ENCODE data around the gene OPRM1.

OPRM1 gene

DNA sequence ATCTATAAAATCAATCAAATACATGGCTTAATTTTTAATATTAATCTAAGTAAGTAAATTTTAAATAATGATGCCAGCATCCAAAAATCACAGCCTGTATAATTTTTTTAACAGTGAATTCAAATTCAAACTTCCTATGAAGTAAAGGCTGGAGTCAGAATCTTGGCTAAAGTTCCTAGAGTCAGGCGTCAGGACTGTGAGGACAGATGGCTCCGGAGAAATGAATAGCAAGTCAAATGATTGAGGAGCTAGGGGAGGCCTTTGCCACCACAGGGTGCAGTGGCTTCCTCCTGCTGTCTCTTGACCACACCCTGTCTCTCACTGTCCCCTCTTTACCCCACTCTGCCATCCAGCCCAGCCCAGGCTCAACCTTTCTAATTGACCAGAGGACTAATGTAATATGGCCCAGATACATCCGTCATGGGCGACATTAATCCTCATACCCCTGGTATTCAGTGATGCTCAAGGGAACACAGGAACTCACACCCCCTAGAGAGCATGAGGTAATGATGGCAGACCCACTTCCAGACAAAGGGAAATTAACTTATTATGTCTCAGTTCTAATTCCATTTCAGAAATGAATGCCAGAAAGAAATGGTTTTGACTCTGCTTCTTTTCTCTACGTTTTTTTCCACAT is 53.4 kb downstream of the OPRM1 start:
- H3K36me3 ChIP-seq (ENCODE audit: control insufficient read depth, insufficient read depth, low read length): no peaks in the 10 kb centered on the region
- peaks cover 3% of the 10 kb centered on the region for H3K27me3 ChIP-seq (ENCODE audit: control insufficient read depth, insufficient read depth, low read length)
- no peaks in the 10 kb centered on the region for H3K9me3 ChIP-seq (ENCODE audit: control insufficient read depth, low read length)
- H3K4me3 ChIP-seq (ENCODE audit: low read length): no peak overlapping the region
- H3K4me1 ChIP-seq (ENCODE audit: control insufficient read depth, insufficient read depth, low read length): no peaks in the 10 kb centered on the region
- H3K9ac ChIP-seq (ENCODE audit: low read length): no peak overlapping the region

DNA sequence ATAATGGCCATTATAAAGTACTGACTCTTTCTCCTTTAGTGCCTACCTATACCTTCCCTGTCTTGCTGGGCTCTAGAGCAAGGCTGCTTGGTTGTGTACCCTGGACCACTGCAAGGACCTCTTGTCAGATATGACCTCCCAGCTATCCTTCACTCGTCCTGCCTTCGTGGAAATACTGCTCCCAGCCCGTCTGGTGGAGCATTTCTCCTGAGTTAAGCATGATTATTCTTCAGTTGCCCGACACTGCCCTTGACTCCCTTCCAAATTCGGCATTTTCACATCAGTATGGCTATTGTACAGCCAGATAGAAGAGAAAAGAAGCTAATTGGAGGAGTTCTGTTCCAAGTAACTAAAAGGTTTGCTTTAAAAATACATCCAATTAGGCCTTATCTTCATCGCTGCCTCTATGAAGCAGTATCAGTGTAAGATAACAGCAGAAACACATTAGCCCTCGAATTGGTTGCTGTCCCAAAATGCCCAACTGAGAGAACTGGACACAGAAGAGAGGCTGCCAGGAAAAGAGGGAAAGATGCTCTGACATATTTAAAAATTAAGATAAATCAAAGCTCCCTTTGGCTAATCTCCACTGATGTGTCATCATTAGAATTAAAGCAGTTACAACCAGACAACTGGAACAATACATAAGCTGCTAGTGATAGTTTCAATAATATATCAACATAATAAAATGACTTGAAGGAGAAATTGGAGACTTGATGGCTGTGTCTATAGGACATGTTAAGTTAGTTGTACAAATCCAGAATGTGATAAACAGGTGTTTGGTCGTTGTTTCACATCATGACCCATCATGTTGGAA is 54.4 kb downstream of the OPRM1 start:
- Histone ChIP-seq H3K4me3 (ENCODE audit: low read length) (no peak overlapping the region), H3K4me1 (ENCODE audit: control insufficient read depth, insufficient read depth, low read length) (no peaks in the 10 kb centered on the region), H3K9me3 (ENCODE audit: control insufficient read depth, low read length) (no peaks in the 10 kb centered on the region), H3K36me3 (ENCODE audit: control insufficient read depth, insufficient read depth, low read length) (no peaks in the 10 kb centered on the region), H3K9ac (ENCODE audit: low read length) (no peak overlapping the region), H3K27me3 (ENCODE audit: control insufficient read depth, insufficient read depth, low read length) (peaks cover 3% of the 10 kb centered on the region)

DNA sequence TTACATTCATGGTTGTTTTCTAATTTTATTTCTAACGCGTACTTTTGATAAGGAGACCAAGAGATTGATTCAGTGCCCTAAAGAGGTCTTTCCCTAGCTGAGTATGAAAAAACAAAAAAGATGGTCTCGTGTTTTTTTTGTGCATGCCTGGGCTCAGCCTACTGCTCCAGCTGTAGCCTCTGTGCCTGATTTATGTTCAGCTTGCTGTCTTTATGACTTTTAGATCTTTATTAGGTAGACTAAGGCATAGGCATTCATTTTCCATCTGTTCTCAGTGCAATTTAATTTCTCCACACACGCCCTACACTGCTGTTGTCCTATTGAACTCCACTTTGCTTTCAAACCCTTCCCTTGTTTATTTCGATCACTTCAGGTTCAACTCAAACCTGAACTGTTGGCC is 56.5 kb downstream of the OPRM1 start:
- H3K4me3 ChIP-seq (ENCODE audit: low read length): no peak overlapping the region
- H3K9ac ChIP-seq (ENCODE audit: low read length): no peak overlapping the region
- peaks cover 3% of the 10 kb centered on the region for H3K27me3 ChIP-seq (ENCODE audit: control insufficient read depth, insufficient read depth, low read length)
- H3K9me3 ChIP-seq (ENCODE audit: control insufficient read depth, low read length): no peaks in the 10 kb centered on the region
- no peaks in the 10 kb centered on the region for H3K4me1 ChIP-seq (ENCODE audit: control insufficient read depth, insufficient read depth, low read length)
- H3K36me3 ChIP-seq (ENCODE audit: control insufficient read depth, insufficient read depth, low read length): no peaks in the 10 kb centered on the region

DNA sequence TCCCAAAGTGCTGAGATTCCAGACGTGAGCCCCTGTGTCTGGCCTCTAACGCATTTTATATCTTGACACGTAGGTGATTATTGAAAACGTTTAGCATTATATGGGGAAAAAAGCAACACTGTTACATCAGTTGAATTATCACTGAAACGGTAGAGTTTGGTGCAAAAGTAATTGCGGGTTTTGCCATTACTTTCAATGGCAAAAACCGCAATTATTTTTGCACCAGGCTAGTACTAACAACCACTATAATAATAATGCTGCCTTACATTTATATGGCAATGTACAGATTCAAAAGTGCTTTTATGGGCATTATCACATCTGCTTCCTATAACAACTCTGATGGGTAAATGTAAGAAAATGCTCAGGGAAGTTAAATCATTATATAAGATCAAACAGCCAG is 57.3 kb downstream of the OPRM1 start:
- no peaks in the 10 kb centered on the region for H3K36me3 ChIP-seq (ENCODE audit: control insufficient read depth, insufficient read depth, low read length)
- no peak overlapping the region for H3K9ac ChIP-seq (ENCODE audit: low read length)
- H3K4me1 ChIP-seq (ENCODE audit: control insufficient read depth, insufficient read depth, low read length): no peaks in the 10 kb centered on the region
- H3K9me3 ChIP-seq (ENCODE audit: control insufficient read depth, low read length): no peaks in the 10 kb centered on the region
- H3K27me3 ChIP-seq (ENCODE audit: control insufficient read depth, insufficient read depth, low read length): peaks cover 3% of the 10 kb centered on the region
- H3K4me3 ChIP-seq (ENCODE audit: low read length): no peak overlapping the region

GRCh38 chr6:154096834-154097233 is 57.8 kb downstream of the OPRM1 start:
- Histone ChIP-seq H3K27me3 (ENCODE audit: control insufficient read depth, insufficient read depth, low read length) (peaks cover 3% of the 10 kb centered on the region), H3K36me3 (ENCODE audit: control insufficient read depth, insufficient read depth, low read length) (no peaks in the 10 kb centered on the region), H3K4me1 (ENCODE audit: control insufficient read depth, insufficient read depth, low read length) (no peaks in the 10 kb centered on the region), H3K9me3 (ENCODE audit: control insufficient read depth, low read length) (no peaks in the 10 kb centered on the region), H3K4me3 (ENCODE audit: low read length) (no peak overlapping the region), H3K9ac (ENCODE audit: low read length) (no peak overlapping the region)

GRCh38 chr6:154099211-154099610 is 60.2 kb downstream of the OPRM1 start:
- Histone ChIP-seq H3K27me3 (ENCODE audit: control insufficient read depth, insufficient read depth, low read length) (peaks cover 3% of the 10 kb centered on the region), H3K36me3 (ENCODE audit: control insufficient read depth, insufficient read depth, low read length) (no peaks in the 10 kb centered on the region), H3K4me1 (ENCODE audit: control insufficient read depth, insufficient read depth, low read length) (no peaks in the 10 kb centered on the region), H3K9me3 (ENCODE audit: control insufficient read depth, low read length) (no peaks in the 10 kb centered on the region), H3K9ac (ENCODE audit: low read length) (no peak overlapping the region), H3K4me3 (ENCODE audit: low read length) (no peak overlapping the region)

DNA sequence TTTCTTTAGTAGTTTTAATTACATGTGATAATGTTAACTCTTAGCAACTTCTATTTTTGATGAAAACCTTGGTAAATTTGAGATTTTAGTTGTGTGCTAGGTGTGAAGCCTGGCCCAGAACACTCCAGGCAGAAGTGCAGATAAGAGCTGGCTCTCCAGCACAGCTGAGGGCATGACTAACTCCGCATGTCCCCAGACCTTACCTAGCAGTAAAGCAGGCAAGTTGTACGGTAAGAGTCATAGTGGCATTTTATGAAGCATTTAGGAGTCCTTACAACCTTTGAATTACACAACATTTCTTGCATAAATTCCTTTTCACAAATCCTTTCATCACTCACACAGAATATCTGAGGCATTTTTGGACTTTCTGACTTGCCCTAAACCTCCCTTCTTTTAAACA is 67.2 kb downstream of the OPRM1 start:
- Histone ChIP-seq H3K27me3 (ENCODE audit: control insufficient read depth, insufficient read depth, low read length) (no peaks in the 10 kb centered on the region), H3K9me3 (ENCODE audit: control insufficient read depth, low read length) (no peaks in the 10 kb centered on the region), H3K4me3 (ENCODE audit: low read length) (no peak overlapping the region), H3K9ac (ENCODE audit: low read length) (no peak overlapping the region), H3K4me1 (ENCODE audit: control insufficient read depth, insufficient read depth, low read length) (no peaks in the 10 kb centered on the region), H3K36me3 (ENCODE audit: control insufficient read depth, insufficient read depth, low read length) (no peaks in the 10 kb centered on the region)

DNA sequence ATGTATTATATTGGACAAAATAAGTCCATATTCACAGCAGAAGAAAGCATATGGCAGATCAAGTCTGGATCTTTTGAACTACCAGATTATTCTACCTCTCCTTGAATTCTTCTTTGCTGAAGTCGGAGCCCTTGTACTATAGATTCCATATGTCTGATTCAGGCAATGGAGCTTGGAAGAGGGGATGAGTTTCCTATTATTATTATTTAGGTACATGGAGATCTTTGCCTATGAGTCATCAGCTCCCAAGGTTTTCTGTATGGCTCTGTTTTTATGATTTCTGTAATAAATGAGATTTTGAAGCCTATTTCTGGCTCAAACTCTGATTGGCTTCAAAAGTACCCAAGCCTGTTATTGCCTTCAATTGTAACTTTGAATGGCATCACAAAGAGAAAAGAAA is 72.0 kb downstream of the OPRM1 start:
- Histone ChIP-seq H3K9me3 (ENCODE audit: control insufficient read depth, low read length) (no peaks in the 10 kb centered on the region), H3K4me3 (ENCODE audit: low read length) (no peak overlapping the region), H3K36me3 (ENCODE audit: control insufficient read depth, insufficient read depth, low read length) (no peaks in the 10 kb centered on the region), H3K9ac (ENCODE audit: low read length) (no peak overlapping the region), H3K27me3 (ENCODE audit: control insufficient read depth, insufficient read depth, low read length) (no peaks in the 10 kb centered on the region), H3K4me1 (ENCODE audit: control insufficient read depth, insufficient read depth, low read length) (no peaks in the 10 kb centered on the region)

- no peak overlapping the region for H3K9ac ChIP-seq (ENCODE audit: low read length)
- H3K27me3 ChIP-seq (ENCODE audit: control insufficient read depth, insufficient read depth, low read length): no peaks in the 10 kb centered on the region
Measured at GRCh38 chr6:154112181-154112809, 73.3 kb downstream of the OPRM1 start.

GRCh38 chr6:154113392-154113791 is 74.4 kb downstream of the OPRM1 start:
- H3K9me3 ChIP-seq (ENCODE audit: control insufficient read depth, low read length): no peaks in the 10 kb centered on the region
- H3K27me3 ChIP-seq (ENCODE audit: control insufficient read depth, insufficient read depth, low read length): no peaks in the 10 kb centered on the region
- H3K36me3 ChIP-seq (ENCODE audit: control insufficient read depth, insufficient read depth, low read length): no peaks in the 10 kb centered on the region
- no peaks in the 10 kb centered on the region for H3K4me1 ChIP-seq (ENCODE audit: control insufficient read depth, insufficient read depth, low read length)
- no peak overlapping the region for H3K9ac ChIP-seq (ENCODE audit: low read length)
- no peak overlapping the region for H3K4me3 ChIP-seq (ENCODE audit: low read length)

More at GRCh38 chr6:154112181-154112809, 73.3 kb downstream of the OPRM1 start:
- H3K4me3 ChIP-seq (ENCODE audit: low read length): no peak overlapping the region
- H3K4me1 ChIP-seq (ENCODE audit: control insufficient read depth, insufficient read depth, low read length): no peaks in the 10 kb centered on the region
- H3K9me3 ChIP-seq (ENCODE audit: control insufficient read depth, low read length): no peaks in the 10 kb centered on the region
- no peaks in the 10 kb centered on the region for H3K36me3 ChIP-seq (ENCODE audit: control insufficient read depth, insufficient read depth, low read length)

DNA sequence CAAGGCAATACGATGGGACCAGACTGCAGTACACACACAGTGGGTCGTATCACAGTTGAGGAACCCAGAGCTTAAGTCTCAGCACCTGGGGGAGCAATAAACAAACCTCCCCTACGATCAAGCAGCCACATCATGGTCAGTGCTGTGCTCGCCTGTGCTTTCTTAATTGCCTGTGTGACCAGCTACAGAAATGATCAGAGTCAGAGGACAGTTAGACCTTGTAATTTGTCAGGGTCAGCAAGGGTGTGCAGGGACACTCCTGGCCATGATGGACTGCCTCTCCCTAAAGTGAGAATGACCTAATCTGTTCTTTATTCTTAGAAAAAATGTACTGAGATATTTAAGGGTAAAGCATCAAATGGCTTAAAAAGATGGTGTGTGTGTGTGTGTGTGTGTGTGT is 78.4 kb downstream of the OPRM1 start:
- Histone ChIP-seq H3K4me1 (ENCODE audit: control insufficient read depth, insufficient read depth, low read length) (no peaks in the 10 kb centered on the region), H3K27me3 (ENCODE audit: control insufficient read depth, insufficient read depth, low read length) (no peaks in the 10 kb centered on the region), H3K36me3 (ENCODE audit: control insufficient read depth, insufficient read depth, low read length) (no peaks in the 10 kb centered on the region), H3K9ac (ENCODE audit: low read length) (no peak overlapping the region), H3K4me3 (ENCODE audit: low read length) (no peak overlapping the region), H3K9me3 (ENCODE audit: control insufficient read depth, low read length) (no peaks in the 10 kb centered on the region)

DNA sequence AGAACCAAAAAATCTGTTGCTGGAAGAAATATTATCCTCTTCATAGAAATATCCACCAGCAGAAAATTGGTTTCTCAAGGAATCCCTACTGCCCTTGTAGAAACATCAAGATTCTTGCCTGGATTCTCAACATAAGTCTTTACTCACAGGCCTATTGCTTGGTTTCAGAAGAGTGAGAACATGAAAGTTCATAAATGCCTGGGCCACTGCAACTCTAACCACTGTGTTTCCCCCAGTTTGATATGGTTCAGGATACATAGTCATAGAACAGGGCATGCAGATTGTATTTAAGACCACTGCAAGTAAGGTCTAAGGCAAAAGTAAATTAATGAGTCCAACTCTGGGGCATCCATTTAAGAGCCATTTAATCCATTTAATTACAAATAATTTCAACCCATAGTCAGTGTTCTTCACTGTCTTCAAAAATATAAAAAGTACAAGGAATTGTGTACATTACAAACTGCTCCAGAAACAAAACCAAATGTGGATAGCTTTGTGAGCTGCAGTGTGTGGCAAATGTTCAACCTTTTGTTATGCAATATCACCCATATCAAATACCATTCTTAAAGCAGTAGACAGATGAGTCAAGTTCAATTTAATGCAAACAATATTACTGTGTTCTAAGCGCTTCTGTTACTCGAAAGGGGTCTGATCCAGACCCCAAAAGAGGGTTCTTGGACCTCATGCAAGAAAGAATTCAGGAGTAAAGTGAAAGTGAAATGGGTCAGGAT is 83.3 kb downstream of the OPRM1 start:
- no peak overlapping the region for H3K4me3 ChIP-seq (ENCODE audit: low read length)
- H3K9me3 ChIP-seq (ENCODE audit: control insufficient read depth, low read length): no peaks in the 10 kb centered on the region
- no peaks in the 10 kb centered on the region for H3K4me1 ChIP-seq (ENCODE audit: control insufficient read depth, insufficient read depth, low read length)
- no peaks in the 10 kb centered on the region for H3K27me3 ChIP-seq (ENCODE audit: control insufficient read depth, insufficient read depth, low read length)
- no peak overlapping the region for H3K9ac ChIP-seq (ENCODE audit: low read length)
- no peaks in the 10 kb centered on the region for H3K36me3 ChIP-seq (ENCODE audit: control insufficient read depth, insufficient read depth, low read length)
